Activated naive CD4-positive, alpha-beta T cell treated with anti-CD3 and anti-CD28 coated beads, Interleukin-2, amount 10 ng/mL, durations not matched to agents 7 days and 5 days (primary cell): Measurements from ENCODE around the gene LMO1.

Experiments
- CTCF ChIA-PET: fragments of 350-600 bp; sonication (Branson Sonifier 250); formaldehyde crosslinking; loops from one replicate; lab custom pipeline; 2021; ENCODE audit warnings: antibody characterized with exemption; lab: Charles Lee
- DNase-seq: peaks from one replicate; pipeline ENCODE4 v3.0.0-alpha.2; 2020
- H3K27ac Mint-ChIP-seq: one replicate; pipeline ENCODE4 v1.8.0; 2021; ENCODE audit warnings: mild to moderate bottlenecking, moderate library complexity, mixed read lengths
- H3K27me3 Mint-ChIP-seq: one replicate; pipeline ENCODE4 v1.8.0; 2021; ENCODE audit warnings: mild to moderate bottlenecking, mixed read lengths
- H3K36me3 Mint-ChIP-seq: one replicate; pipeline ENCODE4 v1.8.0; 2021; ENCODE audit warnings: mixed read lengths
- H3K4me1 Mint-ChIP-seq: one replicate; pipeline ENCODE4 v1.8.0; 2021; ENCODE audit warnings: mixed read lengths
- H3K4me3 Mint-ChIP-seq: one replicate; pipeline ENCODE4 v1.8.0; 2021; ENCODE audit warnings: mild to moderate bottlenecking, moderate library complexity, mixed read lengths
- H3K9me3 Mint-ChIP-seq: one replicate; pipeline ENCODE4 v1.8.0; 2021; ENCODE audit warnings: mixed read lengths

Gene LMO1

GRCh38 chr11:8225589-8226036, 38.1 kb downstream of the LMO1 start:
- Mint-ChIP-seq H3K27me3 (peaks cover 2% of the 10 kb centered on the region), H3K4me1 (no peaks in the 10 kb centered on the region), H3K27ac (no peak overlapping the region), H3K4me3 (no peak overlapping the region), H3K9me3 (no peaks in the 10 kb centered on the region), H3K36me3 (no peaks in the 10 kb centered on the region)
- peak; percentile 76 for DNase-seq
- CTCF ChIA-PET: no interaction called here

DNA sequence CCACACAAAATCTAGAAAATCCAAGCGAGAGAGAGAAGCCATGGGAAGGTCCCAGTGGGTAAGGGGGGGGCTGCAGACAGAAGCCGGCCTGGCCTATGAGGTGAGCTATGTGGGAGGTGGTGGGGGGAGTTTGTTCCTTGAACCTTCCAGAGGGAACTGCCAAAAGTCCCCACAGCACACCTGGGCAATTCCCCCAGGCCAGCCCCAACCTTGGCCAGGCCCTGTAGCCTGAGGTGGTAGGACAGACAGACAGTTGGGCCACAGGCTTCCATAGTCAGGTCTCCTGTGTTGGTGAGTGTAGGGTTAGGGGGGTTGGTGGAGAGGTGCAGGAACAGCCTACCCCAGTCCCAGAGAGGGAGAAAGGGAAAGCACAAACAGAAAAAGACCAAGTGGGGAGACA, 39.0 kb downstream of the LMO1 start:
- Mint-ChIP-seq H3K4me1 (no peaks in the 10 kb centered on the region), H3K36me3 (no peaks in the 10 kb centered on the region), H3K27ac (no peak overlapping the region), H3K9me3 (no peaks in the 10 kb centered on the region), H3K27me3 (no peaks in the 10 kb centered on the region), H3K4me3 (no peak overlapping the region)
- no peak for DNase-seq
- CTCF ChIA-PET: interaction anchor here (1.6 kb wide), 1 partner anchor 13 kb away, joined by 3 read pairs; no protein-coding TSS in a partner anchor

- no peaks in the 10 kb centered on the region for H3K36me3 Mint-ChIP-seq
- no peaks in the 10 kb centered on the region for H3K9me3 Mint-ChIP-seq
- H3K4me1 Mint-ChIP-seq: no peaks in the 10 kb centered on the region
- no peak overlapping the region for H3K4me3 Mint-ChIP-seq
- DNase-seq: no peak
- CTCF ChIA-PET: interaction anchor here (1.6 kb wide), 1 partner anchor 14 kb away, joined by 3 read pairs; no protein-coding TSS in a partner anchor
- H3K27ac Mint-ChIP-seq: no peak overlapping the region
- no peaks in the 10 kb centered on the region for H3K27me3 Mint-ChIP-seq
These were observed 39.5 kb downstream of the LMO1 start for GRCh38 chr11:8224161-8224591.

DNA sequence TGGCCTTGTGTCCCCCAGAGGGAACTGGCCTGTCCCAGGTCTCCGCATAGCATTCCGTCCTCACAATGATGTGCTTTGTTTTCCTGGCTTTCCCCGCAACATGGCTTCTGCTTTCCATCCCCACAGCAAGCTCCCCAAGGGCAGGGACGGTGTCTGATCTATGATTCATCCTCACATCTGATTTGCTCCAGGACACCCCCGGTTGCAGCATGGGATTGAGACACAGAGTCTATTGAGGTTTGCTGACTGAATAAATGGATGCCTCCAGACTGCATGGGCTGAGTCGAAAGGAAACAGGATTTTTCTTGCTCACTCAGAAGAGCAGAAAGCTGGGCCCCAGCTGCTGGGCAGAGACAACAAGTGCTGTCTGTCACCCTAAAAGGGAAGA, 40.2 kb downstream of the LMO1 start:
- no peaks in the 10 kb centered on the region for H3K9me3 Mint-ChIP-seq
- DNase-seq: no peak
- H3K27ac Mint-ChIP-seq: no peak overlapping the region
- H3K4me3 Mint-ChIP-seq: no peak overlapping the region
- no peaks in the 10 kb centered on the region for H3K4me1 Mint-ChIP-seq
- CTCF ChIA-PET: interaction anchor here (1.2 to 1.6 kb wide), 2 partner anchors 14 to 41 kb away, joined by 3 to 6 read pairs; partner anchors contain the start of gene LMO1
- H3K27me3 Mint-ChIP-seq: no peaks in the 10 kb centered on the region
- no peaks in the 10 kb centered on the region for H3K36me3 Mint-ChIP-seq

DNA sequence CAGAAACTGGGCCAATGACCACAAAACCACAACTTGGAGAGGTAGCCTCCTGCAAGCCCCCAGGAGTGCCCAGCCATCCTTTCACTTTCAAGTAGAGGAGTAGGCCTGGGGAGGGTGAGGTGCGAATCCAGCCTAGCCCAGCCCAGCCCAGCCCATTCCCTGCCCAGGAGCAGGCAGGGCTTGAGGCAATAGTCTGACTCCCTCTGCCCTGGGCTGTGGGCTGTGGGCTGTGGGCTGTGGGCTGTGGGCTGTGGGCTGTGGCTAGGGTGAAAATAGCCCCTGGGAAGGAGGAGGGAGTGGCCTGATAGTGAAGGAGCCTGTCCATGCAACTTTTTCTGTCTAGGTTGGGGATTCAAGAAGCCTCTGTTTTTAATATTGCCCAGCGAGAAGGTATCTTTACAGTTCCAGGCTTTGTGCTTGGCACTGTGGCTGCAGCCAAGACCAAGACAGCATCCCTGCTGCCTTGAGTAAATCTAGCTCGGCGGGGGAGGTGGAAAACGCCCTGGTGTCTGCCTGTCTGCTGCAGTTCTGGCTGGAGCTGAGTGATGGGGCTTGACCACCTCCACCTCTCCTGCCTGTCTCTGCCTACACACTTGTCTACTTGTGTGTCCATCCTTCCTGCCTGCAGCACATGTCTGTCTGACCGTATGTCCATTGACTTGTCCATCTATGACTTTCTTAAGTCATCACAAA, 40.7 kb downstream of the LMO1 start:
- no peak overlapping the region for H3K4me3 Mint-ChIP-seq
- no peak overlapping the region for H3K27ac Mint-ChIP-seq
- DNase-seq: no peak
- H3K36me3 Mint-ChIP-seq: no peaks in the 10 kb centered on the region
- H3K27me3 Mint-ChIP-seq: no peaks in the 10 kb centered on the region
- no peaks in the 10 kb centered on the region for H3K4me1 Mint-ChIP-seq
- CTCF ChIA-PET: interaction anchor here (1.2 to 1.6 kb wide), 4 partner anchors 15 to 344 kb away, joined by 3 to 6 read pairs (median 4); partner anchors contain the start of gene LMO1
- no peaks in the 10 kb centered on the region for H3K9me3 Mint-ChIP-seq

DNA sequence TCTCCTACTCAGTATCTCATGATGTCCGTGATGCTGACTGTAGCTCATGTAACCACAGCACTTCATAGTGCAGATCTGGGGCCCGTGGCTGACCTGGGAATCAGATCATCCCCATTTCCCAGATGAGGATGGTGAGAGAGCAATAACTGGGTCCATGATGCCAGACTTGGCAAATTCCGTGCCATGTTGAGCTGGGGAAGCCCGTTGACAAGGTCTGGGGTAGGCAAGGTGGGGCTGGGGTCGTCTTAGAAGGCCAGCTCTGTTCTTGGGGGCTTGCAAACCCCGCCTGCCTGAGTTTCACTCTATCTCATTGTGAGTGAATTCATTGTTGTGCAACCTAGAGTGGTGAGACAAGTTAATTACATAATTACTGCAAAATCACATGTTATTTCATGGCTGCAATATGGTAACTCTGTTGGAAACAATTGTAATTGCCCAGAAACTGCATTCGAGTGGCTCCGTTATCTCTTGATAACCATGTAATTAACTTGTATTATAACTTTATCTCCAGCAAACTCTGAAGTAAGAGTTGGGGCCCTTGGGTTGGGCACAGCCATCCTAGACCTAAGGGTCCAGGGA, 41.7 kb downstream of the LMO1 start:
- H3K27ac Mint-ChIP-seq: no peak overlapping the region
- H3K36me3 Mint-ChIP-seq: no peaks in the 10 kb centered on the region
- no peaks in the 10 kb centered on the region for H3K27me3 Mint-ChIP-seq
- DNase-seq: no peak
- CTCF ChIA-PET: interaction anchor here (0.5 to 1.5 kb wide), 3 partner anchors 20 to 345 kb away, joined by 3 to 4 read pairs (median 3); no protein-coding TSS in a partner anchor
- no peaks in the 10 kb centered on the region for H3K9me3 Mint-ChIP-seq
- H3K4me1 Mint-ChIP-seq: no peaks in the 10 kb centered on the region
- H3K4me3 Mint-ChIP-seq: no peak overlapping the region

DNA sequence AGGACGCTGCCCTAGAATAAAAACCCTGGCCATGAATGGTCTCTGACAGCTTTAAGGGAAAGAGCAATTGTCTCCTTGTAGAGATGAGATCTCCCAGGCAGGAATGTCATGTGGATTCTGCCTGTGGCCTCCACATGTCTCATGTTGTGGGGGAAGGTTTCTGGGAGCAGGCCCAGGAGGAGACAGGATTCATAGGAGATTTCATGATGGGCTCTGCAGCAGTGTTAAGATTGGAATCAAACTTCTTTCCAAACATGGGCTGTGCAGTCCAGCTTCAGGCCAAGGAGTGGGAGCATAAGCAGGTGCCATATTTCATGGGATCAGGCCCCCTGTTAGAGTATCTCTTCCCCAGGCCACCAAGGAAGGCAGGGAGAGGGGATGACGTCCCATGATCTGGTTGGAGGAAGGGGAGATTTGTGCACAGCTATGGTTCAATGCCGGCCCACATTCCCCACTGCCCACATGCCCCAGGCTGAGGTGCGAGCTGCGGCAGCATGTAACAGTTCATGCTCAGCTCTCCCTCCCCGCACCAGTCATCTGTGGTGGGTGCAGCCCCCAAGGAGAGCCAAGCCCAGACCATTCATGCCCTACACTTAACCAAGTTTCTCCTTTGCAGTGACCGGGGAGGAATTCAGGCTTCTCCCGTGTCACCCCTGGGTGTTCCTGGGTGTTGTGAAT, 42.5 kb downstream of the LMO1 start:
- no peaks in the 10 kb centered on the region for H3K9me3 Mint-ChIP-seq

DNA sequence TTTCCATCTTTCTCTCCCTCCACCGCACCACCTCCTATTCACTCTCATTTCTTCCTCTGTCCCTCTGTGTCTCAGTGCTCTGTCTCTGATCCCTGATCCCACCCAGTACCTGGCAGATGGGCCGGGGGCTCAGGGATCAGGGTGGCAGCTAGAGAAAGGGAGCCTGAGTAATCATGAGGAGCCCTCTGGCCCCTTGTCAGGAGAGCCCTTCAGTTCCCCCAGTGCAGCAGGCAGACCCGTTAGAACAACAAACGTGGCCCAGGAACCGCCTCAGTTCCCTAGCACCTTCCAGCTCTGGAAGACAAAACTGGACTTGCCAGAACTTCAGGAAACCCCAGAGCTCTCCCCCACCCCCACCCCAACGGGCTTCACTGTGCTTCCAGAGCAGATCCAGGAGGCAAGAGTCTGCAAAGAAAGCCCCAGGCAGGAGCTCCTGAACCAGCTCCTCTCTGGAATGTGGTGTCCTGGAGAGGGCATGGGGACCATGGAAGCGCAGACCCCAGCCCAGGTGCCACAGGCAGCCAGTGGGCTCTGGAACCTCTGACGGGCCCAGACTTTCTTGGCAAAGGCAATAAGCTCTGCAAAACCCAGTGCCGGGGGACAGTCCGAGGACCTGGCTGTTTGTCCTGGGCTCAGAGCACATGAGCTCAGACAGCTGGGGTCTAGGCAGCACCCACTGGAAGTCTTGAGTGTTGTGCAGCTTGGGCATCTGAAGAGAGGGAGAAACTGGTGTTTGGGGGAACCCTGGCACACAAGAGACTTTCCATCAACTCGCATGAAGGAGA, 43.2 kb downstream of the LMO1 start:
- no peak overlapping the region for H3K27ac Mint-ChIP-seq
- CTCF ChIA-PET: interaction anchor here (0.6 to 2.2 kb wide), 5 partner anchors 15 to 345 kb away, joined by 3 to 6 read pairs (median 5); partner anchors contain the start of gene LMO1

More for the DNA sequence above, 42.5 kb downstream of the LMO1 start:
- no peaks in the 10 kb centered on the region for H3K4me1 Mint-ChIP-seq
- H3K27ac Mint-ChIP-seq: no peak overlapping the region
- CTCF ChIA-PET: interaction anchor here (0.5 to 2.2 kb wide), 6 partner anchors 15 to 346 kb away, joined by 3 to 6 read pairs (median 4); partner anchors contain the start of gene LMO1
- H3K4me3 Mint-ChIP-seq: no peak overlapping the region
- no peak for DNase-seq
- no peaks in the 10 kb centered on the region for H3K36me3 Mint-ChIP-seq
- H3K27me3 Mint-ChIP-seq: no peaks in the 10 kb centered on the region

GRCh38 chr11:8219257-8220021, 44.2 kb downstream of the LMO1 start:
- Mint-ChIP-seq H3K4me1 (no peaks in the 10 kb centered on the region), H3K36me3 (no peaks in the 10 kb centered on the region)

More for the DNA sequence above, 43.2 kb downstream of the LMO1 start:
- no peaks in the 10 kb centered on the region for H3K36me3 Mint-ChIP-seq
- no peak overlapping the region for H3K4me3 Mint-ChIP-seq
- no peaks in the 10 kb centered on the region for H3K9me3 Mint-ChIP-seq
- H3K4me1 Mint-ChIP-seq: no peaks in the 10 kb centered on the region
- DNase-seq: no peak
- no peaks in the 10 kb centered on the region for H3K27me3 Mint-ChIP-seq

GRCh38 chr11:8218840-8219239, 44.8 kb downstream of the LMO1 start:
- Mint-ChIP-seq H3K4me3 (no peak overlapping the region), H3K27ac (no peak overlapping the region), H3K9me3 (no peaks in the 10 kb centered on the region), H3K36me3 (no peaks in the 10 kb centered on the region), H3K27me3 (no peaks in the 10 kb centered on the region), H3K4me1 (no peaks in the 10 kb centered on the region)
- DNase-seq: no peak
- CTCF ChIA-PET: interaction anchor here (1.1 to 2.2 kb wide), 3 partner anchors 9 to 45 kb away, joined by 3 to 6 read pairs (median 3); partner anchors contain the start of gene LMO1

More at GRCh38 chr11:8219257-8220021, 44.2 kb downstream of the LMO1 start:
- no peak overlapping the region for H3K27ac Mint-ChIP-seq
- CTCF ChIA-PET: interaction anchor here (0.8 to 2.2 kb wide), 6 partner anchors 9 to 346 kb away, joined by 3 to 6 read pairs (median 3); partner anchors contain the start of gene LMO1
- no peaks in the 10 kb centered on the region for H3K9me3 Mint-ChIP-seq
- DNase-seq: peak; percentile 43
- H3K27me3 Mint-ChIP-seq: no peaks in the 10 kb centered on the region
- H3K4me3 Mint-ChIP-seq: no peak overlapping the region

- no peak for DNase-seq
- H3K27ac Mint-ChIP-seq: no peak overlapping the region
- no peaks in the 10 kb centered on the region for H3K4me1 Mint-ChIP-seq
- H3K9me3 Mint-ChIP-seq: no peaks in the 10 kb centered on the region
- no peaks in the 10 kb centered on the region for H3K36me3 Mint-ChIP-seq
- CTCF ChIA-PET: interaction anchor here (1.8 kb wide), 1 partner anchor 25 kb away, joined by 7 read pairs; no protein-coding TSS in a partner anchor
- H3K27me3 Mint-ChIP-seq: no peaks in the 10 kb centered on the region
- no peak overlapping the region for H3K4me3 Mint-ChIP-seq
These were observed 45.3 kb downstream of the LMO1 start for GRCh38 chr11:8218409-8218808.

GRCh38 chr11:8217926-8218325, 45.8 kb downstream of the LMO1 start:
- Mint-ChIP-seq H3K4me1 (no peaks in the 10 kb centered on the region), H3K9me3 (no peaks in the 10 kb centered on the region), H3K27me3 (no peaks in the 10 kb centered on the region), H3K27ac (no peak overlapping the region), H3K36me3 (no peaks in the 10 kb centered on the region), H3K4me3 (no peak overlapping the region)
- CTCF ChIA-PET: interaction anchor here (1.8 kb wide), 1 partner anchor 25 kb away, joined by 7 read pairs; no protein-coding TSS in a partner anchor
- DNase-seq: no peak

DNA sequence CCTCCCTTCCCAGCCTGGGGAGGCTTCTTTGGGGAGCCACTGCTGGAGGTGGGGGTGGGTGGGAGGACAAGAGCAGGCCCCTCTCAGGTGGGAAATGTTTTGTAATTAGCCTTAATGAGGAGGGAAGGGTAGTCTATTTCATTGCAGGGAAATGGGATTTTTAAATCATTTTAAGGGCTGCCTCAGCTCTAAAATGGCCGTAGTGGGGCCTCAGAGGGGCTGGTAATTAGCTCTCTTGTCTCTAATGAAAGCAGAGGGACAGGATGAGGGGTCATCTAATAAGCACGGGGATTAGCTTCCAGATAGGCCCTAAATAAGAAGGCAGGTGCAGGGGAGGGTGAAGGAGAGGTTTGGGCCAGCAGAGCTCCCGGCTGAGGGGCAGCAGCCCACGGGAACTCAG, 46.5 kb downstream of the LMO1 start:
- no peaks in the 10 kb centered on the region for H3K9me3 Mint-ChIP-seq
- CTCF ChIA-PET: interaction anchor here (1.8 kb wide), 1 partner anchor 24 kb away, joined by 7 read pairs; no protein-coding TSS in a partner anchor
- no peaks in the 10 kb centered on the region for H3K4me1 Mint-ChIP-seq
- DNase-seq: no peak
- no peaks in the 10 kb centered on the region for H3K27me3 Mint-ChIP-seq
- no peak overlapping the region for H3K4me3 Mint-ChIP-seq
- H3K27ac Mint-ChIP-seq: no peak overlapping the region
- H3K36me3 Mint-ChIP-seq: no peaks in the 10 kb centered on the region
